PC-9 (cell line): Measurements from ENCODE around the gene LEKR1. TPM values are rescaled to one million over a fixed set of nuclear protein-coding genes. Genes with fewer than 3 reads are reported as not detected.

Source experiments
- BruUV-seq: library from RNA; stranded (reverse); fragments of 400-500 nt; replicated peaks from 2 replicates; lab custom pipeline; 2021; lab: Mats Ljungman, UMichigan
- CTCF ChIA-PET: fragments of 300-600 bp; sonication (Branson Sonifier 250); formaldehyde crosslinking; loops from one replicate; lab custom pipeline; 2022; ENCODE audit warnings: antibody characterized with exemption; lab: Charles Lee
- POLR2A ChIA-PET: fragments of 300-600 bp; sonication (Branson Sonifier 250); formaldehyde crosslinking; loops from one replicate; lab custom pipeline; 2022; ENCODE audit warnings: antibody characterized with exemption; ENCODE audit not compliant: unreplicated experiment; lab: Charles Lee
- DNase-seq, 2 experiments: peaks; one replicate each; pipeline versions ENCODE4 v3.0.0 to v3.0.0-alpha.2; 2015 to 2022; ENCODE audit warnings: mixed read lengths in 1 of 2
- H2AFZ ChIP-seq: fragments of 200-600 bp; sonication (generic); 2 replicates; pipeline ENCODE4 v1.8.1; 2017; ENCODE audit warnings: antibody characterized with exemption
- H3F3A ChIP-seq: fragments of 200-600 bp; sonication (generic); 2 replicates; pipeline ENCODE4 v1.8.1; 2017; ENCODE audit warnings: antibody characterized with exemption, mild to moderate bottlenecking, low read depth; ENCODE audit not compliant: insufficient read depth
- H3K27ac ChIP-seq: fragments of 200-600 bp; sonication (generic); 2 replicates; pipeline ENCODE4 v1.6.1; 2016; ENCODE audit warnings: mixed run types
- H3K27me3 ChIP-seq: fragments of 200-600 bp; sonication (generic); 2 replicates; pipeline ENCODE4 v1.6.1; 2016; ENCODE audit warnings: low read depth, mixed run types; ENCODE audit not compliant: insufficient read depth
- H3K36me3 ChIP-seq: fragments of 200-600 bp; sonication (generic); 2 replicates; pipeline ENCODE4 v1.6.1; 2016; ENCODE audit warnings: low read depth, mixed run types
- H3K4me1 ChIP-seq: fragments of 200-600 bp; sonication (generic); replicated peaks from 2 replicates; pipeline ENCODE4 v1.6.1; 2016; ENCODE audit warnings: mixed run types; ENCODE audit not compliant: insufficient read depth
- H3K4me2 ChIP-seq: fragments of 200-600 bp; sonication (generic); 2 replicates; pipeline ENCODE4 v1.6.1; 2017; ENCODE audit warnings: mixed run types
- H3K4me3 ChIP-seq: fragments of 200-600 bp; sonication (generic); 2 replicates; pipeline ENCODE4 v1.6.1; 2016; ENCODE audit warnings: mixed run types
- H3K79me2 ChIP-seq: fragments of 200-600 bp; sonication (generic); 2 replicates; pipeline ENCODE4 v1.6.1; 2017; ENCODE audit warnings: low read depth, mixed run types
- H3K9me2 ChIP-seq: fragments of 200-600 bp; sonication (generic); 2 replicates; pipeline ENCODE4 v1.8.1; 2017; ENCODE audit warnings: mild to moderate bottlenecking; ENCODE audit not compliant: insufficient read depth
- H3K9me3 ChIP-seq: fragments of 200-600 bp; sonication (generic); 2 replicates; pipeline ENCODE4 v1.8.1; 2016; ENCODE audit warnings: low read depth; ENCODE audit not compliant: insufficient read depth
- H4K20me1 ChIP-seq: fragments of 200-600 bp; sonication (generic); 2 replicates; pipeline ENCODE4 v1.8.1; 2017; ENCODE audit not compliant: insufficient read depth
- CTCF ChIP-seq: fragments of 200-600 bp; sonication (generic); conservative IDR thresholded peaks from 2 replicates; pipeline ENCODE4 v1.6.1; 2017; ENCODE audit warnings: mixed run types, antibody characterized with exemption, mild to moderate bottlenecking, moderate library complexity
- EZH2 ChIP-seq: fragments of 200-600 bp; sonication (generic); IDR thresholded peaks from 2 replicates; pipeline ENCODE4 v1.8.0; 2017; ENCODE audit warnings: antibody characterized with exemption, low read depth
- intact Hi-C: fragments of 100-400 bp; cut with micrococcal nuclease; formaldehyde crosslinking; loops from one replicate; pipeline ENCODE4 v1.10.0; 2022; ENCODE audit not compliant: unreplicated experiment
- total RNA-seq: library from RNA; stranded (reverse); gene quantifications from 2 replicates; pipeline ENCODE4 v1.2.3, GENCODE V29; 2021

Gene LEKR1
- total RNA-seq, 1 experiment from 2014 or later, result 3.9 TPM

GRCh38 chr3:156898296-156898880, 72.2 kb downstream of the LEKR1 start:
- Histone ChIP-seq H3K27ac (no peak overlapping the region), H3K4me2 (no peak overlapping the region), H4K20me1 (no peaks in the 10 kb centered on the region), H3K79me2 (no peaks in the 10 kb centered on the region), H3K4me1 (no peaks in the 10 kb centered on the region), H3K9me3 (peaks cover 3% of the 10 kb centered on the region; the same call in 1 of the 2 replicates), H2AFZ (no peak overlapping the region), H3F3A (no peaks in the 10 kb centered on the region), H3K36me3 (no peaks in the 10 kb centered on the region), H3K9me2 (no peaks in the 10 kb centered on the region), H3K4me3 (no peak overlapping the region), H3K27me3 (no peaks in the 10 kb centered on the region)
- no peak for DNase-seq
- TF ChIP-seq CTCF (no peak), EZH2 (no peak)
- intact Hi-C loops, result no loop called here
- ChIA-PET POLR2A (no interaction called here), CTCF (interaction anchor here (0.6 kb wide), 1 partner anchor 232 kb away, joined by 3 read pairs; no protein-coding TSS in a partner anchor)
- BruUV-seq, result no TSS peak

- Histone ChIP-seq H3K4me2 (no peak overlapping the region), H3K9me2 (no peaks in the 10 kb centered on the region), H3K27me3 (no peaks in the 10 kb centered on the region), H2AFZ (no peak overlapping the region), H3F3A (no peaks in the 10 kb centered on the region), H3K9me3 (no peaks in the 10 kb centered on the region), H3K36me3 (no peaks in the 10 kb centered on the region), H3K4me1 (no peaks in the 10 kb centered on the region), H3K27ac (no peak overlapping the region), H4K20me1 (no peaks in the 10 kb centered on the region), H3K4me3 (no peak overlapping the region), H3K79me2 (no peaks in the 10 kb centered on the region)
- intact Hi-C loops, result no loop called here
- no peak for TF ChIP-seq CTCF
- no peak for TF ChIP-seq EZH2
- no peak for DNase-seq
- ChIA-PET POLR2A (no interaction called here), CTCF (no interaction called here)
- no TSS peak for BruUV-seq
Measured at GRCh38 chr3:156899951-156900350, 73.8 kb downstream of the LEKR1 start.

GRCh38 chr3:156902916-156903315, 76.8 kb downstream of the LEKR1 start:
- H3K9me3 ChIP-seq, result no peaks in the 10 kb centered on the region
- no peaks in the 10 kb centered on the region for H3K79me2 ChIP-seq
- H3K4me3 ChIP-seq, result no peak overlapping the region
- intact Hi-C loops, result no loop called here
- CTCF ChIA-PET, result no interaction called here
- no peak overlapping the region for H3K4me2 ChIP-seq
- no peaks in the 10 kb centered on the region for H3K9me2 ChIP-seq
- no TSS peak for BruUV-seq
- no peaks in the 10 kb centered on the region for H3K27me3 ChIP-seq
- POLR2A ChIA-PET, result interaction anchor here (0.6 kb wide), 2 partner anchors 227 to 237 kb away, joined by 3 to 6 read pairs; no protein-coding TSS in a partner anchor
- no peak overlapping the region for H3K27ac ChIP-seq
- no peaks in the 10 kb centered on the region for H3K4me1 ChIP-seq
- no peaks in the 10 kb centered on the region for H3K36me3 ChIP-seq
- H4K20me1 ChIP-seq, result no peaks in the 10 kb centered on the region
- H3F3A ChIP-seq, result no peaks in the 10 kb centered on the region
- DNase-seq, result no peak
- TF ChIP-seq CTCF (no peak), EZH2 (no peak)
- no peak overlapping the region for H2AFZ ChIP-seq
